Gastroesophageal sphincter (tissue), 3 donors: ENCODE data around the gene TTLL6.

Experiments
- CTCF ChIP-seq, 4 experiments: fragments of 200-600 bp in 2 of 4; fragments of 450-650 bp in 2 of 4; sonication (generic) in 1 of 4; IDR thresholded peaks; one replicate each; pipeline ENCODE4 v1.5.1; 2017 to 2019; ENCODE audit warnings: antibody characterized with exemption in 4 of 4, mild to moderate bottlenecking in 2 of 4, moderate library complexity in 2 of 4
- EP300 ChIP-seq: sonication (generic); formaldehyde crosslinking; IDR thresholded peaks from one replicate; pipeline ENCODE4 v1.6.1; 2017; ENCODE audit warnings: antibody characterized with exemption, mild to moderate bottlenecking
- POLR2AphosphoS5 ChIP-seq: sonication (generic); formaldehyde crosslinking; IDR thresholded peaks from one replicate; pipeline ENCODE4 v1.6.1; 2017; ENCODE audit warnings: antibody characterized with exemption

- no peak for TF ChIP-seq CTCF (IDR thresholded peaks at IDR 0.05)
- TF ChIP-seq POLR2AphosphoS5, result no peak
- TF ChIP-seq EP300, result no peak
Observed at GRCh38 chr17:48747445-48748363, 69.3 kb downstream of the TTLL6 start.
